ENCODE results near the gene ISLR.

DNA sequence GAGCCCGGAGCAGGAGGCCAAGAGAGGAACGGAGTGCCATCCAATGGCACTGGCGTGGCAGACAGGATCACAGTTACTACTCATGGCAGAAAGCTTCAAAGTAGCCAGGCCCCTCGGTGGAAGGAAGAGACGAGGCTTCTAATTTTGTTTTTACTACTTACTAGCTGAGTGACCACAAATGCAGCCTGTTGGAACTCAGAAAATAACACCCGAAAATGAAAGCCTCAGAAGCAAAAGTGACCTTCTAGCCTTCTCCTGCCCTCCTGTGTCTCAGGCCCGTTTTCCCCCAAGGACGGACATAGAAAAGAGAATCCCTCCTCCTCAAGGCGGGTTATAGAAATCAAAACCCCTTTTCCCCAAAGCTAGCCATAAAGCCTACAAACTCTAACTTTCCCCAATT lies 39.0 kb downstream of the ISLR start:
- TF ChIP-seq, protein P1, sequence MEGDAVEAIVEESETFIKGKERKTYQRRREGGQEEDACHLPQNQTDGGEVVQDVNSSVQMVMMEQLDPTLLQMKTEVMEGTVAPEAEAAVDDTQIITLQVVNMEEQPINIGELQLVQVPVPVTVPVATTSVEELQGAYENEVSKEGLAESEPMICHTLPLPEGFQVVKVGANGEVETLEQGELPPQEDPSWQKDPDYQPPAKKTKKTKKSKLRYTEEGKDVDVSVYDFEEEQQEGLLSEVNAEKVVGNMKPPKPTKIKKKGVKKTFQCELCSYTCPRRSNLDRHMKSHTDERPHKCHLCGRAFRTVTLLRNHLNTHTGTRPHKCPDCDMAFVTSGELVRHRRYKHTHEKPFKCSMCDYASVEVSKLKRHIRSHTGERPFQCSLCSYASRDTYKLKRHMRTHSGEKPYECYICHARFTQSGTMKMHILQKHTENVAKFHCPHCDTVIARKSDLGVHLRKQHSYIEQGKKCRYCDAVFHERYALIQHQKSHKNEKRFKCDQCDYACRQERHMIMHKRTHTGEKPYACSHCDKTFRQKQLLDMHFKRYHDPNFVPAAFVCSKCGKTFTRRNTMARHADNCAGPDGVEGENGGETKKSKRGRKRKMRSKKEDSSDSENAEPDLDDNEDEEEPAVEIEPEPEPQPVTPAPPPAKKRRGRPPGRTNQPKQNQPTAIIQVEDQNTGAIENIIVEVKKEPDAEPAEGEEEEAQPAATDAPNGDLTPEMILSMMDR (IDR thresholded peaks at IDR 0.05; ENCODE audit: borderline replicate concordance, extremely low read depth, low read length, poor library complexity, severe bottlenecking), result no peak
- no peak for TF ChIP-seq EZH2 (IDR thresholded peaks at IDR 0.05; ENCODE audit: borderline replicate concordance, low read depth, low read length, severe bottlenecking)
